ENCODE data around the gene TIFAB. TPM values are rescaled to one million over a fixed set of nuclear protein-coding genes. Genes with fewer than 3 reads are reported as not detected.

TIFAB gene
- total and polyA plus RNA-seq, 2 experiments from 2014 or later: not detected

- TF ChIP-seq ZNF462 (CRISPR knock-in tag; IDR thresholded peaks at IDR 0.05) (no peak), JUNB (IDR thresholded peaks at IDR 0.05; ENCODE audit: unreplicated experiment) (no peak), CREB1 (CRISPR knock-in tag; IDR thresholded peaks at IDR 0.05; ENCODE audit: low read depth) (no peak), POLR2AphosphoS5 (IDR thresholded peaks at IDR 0.05; ENCODE audit: low read depth) (no peak)
Observed at GRCh38 chr5:135437796-135438560, 14.2 kb downstream of the TIFAB start (continued).

- H3K36me3 Mint-ChIP-seq (ENCODE audit: low read depth): no peaks in the 10 kb centered on the region
- no peak for DNase-seq (ENCODE audit: low spot score)
- peaks cover 3% of the 10 kb centered on the region for H3K27me3 Mint-ChIP-seq (ENCODE audit: insufficient read depth, low read depth, poor library complexity)
- TF ChIP-seq ZNF114 (CRISPR knock-in tag; IDR thresholded peaks at IDR 0.05) (no peak), STAT1 (IDR thresholded peaks at IDR 0.05; ENCODE audit: unreplicated experiment) (no peak), REST (IDR thresholded peaks at IDR 0.05; ENCODE audit: unreplicated experiment) (no peak), EZH2phosphoT487 (IDR thresholded peaks at IDR 0.05; ENCODE audit: unreplicated experiment) (no peak), ZNF331 (CRISPR knock-in tag; IDR thresholded peaks at IDR 0.05; ENCODE audit: low read depth) (no peak), NANOG (IDR thresholded peaks at IDR 0.05; ENCODE audit: borderline replicate concordance) (no peak), CREB1 (CRISPR knock-in tag; IDR thresholded peaks at IDR 0.05; ENCODE audit: low read depth) (no peak), EZH2 (IDR thresholded peaks at IDR 0.05; ENCODE audit: low read depth, unreplicated experiment) (no peak), POLR2AphosphoS5 (IDR thresholded peaks at IDR 0.05; ENCODE audit: low read depth) (no peak), CTCF (conservative IDR thresholded peaks at IDR 0.05; ENCODE audit: low read depth in 2 of 2) (no peak)
Observed at GRCh38 chr5:135437422-135437795, 14.7 kb downstream of the TIFAB start.

More at GRCh38 chr5:135437422-135437795, 14.7 kb downstream of the TIFAB start:
- no peak overlapping the region for H3K4me3 Mint-ChIP-seq
- Histone ChIP-seq H2AFZ (no peak overlapping the region), H3K4me2 (no peak overlapping the region), H3F3A (replicated peaks; ENCODE audit: low read depth) (no peaks in the 10 kb centered on the region), H3K9me2 (ENCODE audit: insufficient read depth) (no peaks in the 10 kb centered on the region), H3K36me3 (ENCODE audit: insufficient read depth) (no peaks in the 10 kb centered on the region), H3K4me3 (no peak overlapping the region), H4K20me1 (replicated peaks; ENCODE audit: insufficient read depth) (no peaks in the 10 kb centered on the region), H3K27ac (ENCODE audit: low read depth) (no peak overlapping the region), H3K79me2 (replicated peaks; ENCODE audit: insufficient read depth) (no peaks in the 10 kb centered on the region), H3K27me3 (ENCODE audit: insufficient read depth) (no peaks in the 10 kb centered on the region), H3K4me1 (ENCODE audit: insufficient read depth) (no peaks in the 10 kb centered on the region)
- ATAC-seq: no peak
- H3K27ac Mint-ChIP-seq: no peak overlapping the region
- H3K4me1 Mint-ChIP-seq: peaks cover 15% of the 10 kb centered on the region
- no peaks in the 10 kb centered on the region for H3K9me3 Mint-ChIP-seq

All from GM23338 (cell line).